KMS-11 (cell line): Measurements from ENCODE around the gene TMEM232.

Experiments used
- H2AFZ ChIP-seq: fragments of 200-600 bp; sonication (generic); 2 replicates; pipeline ENCODE4 v1.6.1; 2016; ENCODE audit warnings: antibody characterized with exemption, mixed run types, low read depth
- H3K27ac ChIP-seq: fragments of 200-600 bp; sonication (generic); 2 replicates; pipeline ENCODE4 v1.6.1; 2016; ENCODE audit warnings: mild to moderate bottlenecking, mixed run types
- H3K27me3 ChIP-seq: fragments of 200-600 bp; sonication (generic); 2 replicates; pipeline ENCODE4 v1.6.1; 2017; ENCODE audit warnings: mild to moderate bottlenecking, low read depth, mixed run types, moderate library complexity; ENCODE audit not compliant: insufficient read depth
- H3K36me3 ChIP-seq: fragments of 200-600 bp; sonication (generic); 2 replicates; pipeline ENCODE4 v1.6.1; 2017; ENCODE audit warnings: mild to moderate bottlenecking, mixed run types; ENCODE audit not compliant: insufficient read depth
- H3K4me1 ChIP-seq: fragments of 200-600 bp; sonication (generic); 2 replicates; pipeline ENCODE4 v1.6.1; 2016; ENCODE audit warnings: mild to moderate bottlenecking, low read depth, mixed run types; ENCODE audit not compliant: poor library complexity, severe bottlenecking
- H3K4me2 ChIP-seq: fragments of 200-600 bp; sonication (generic); 2 replicates; pipeline ENCODE4 v1.7.0; 2016; ENCODE audit warnings: mild to moderate bottlenecking, mixed run types
- H3K4me3 ChIP-seq: fragments of 200-600 bp; sonication (generic); IDR thresholded peaks from 2 replicates; pipeline ENCODE4 v1.6.1; 2017; ENCODE audit warnings: low read depth, low read length, mixed read lengths; ENCODE audit not compliant: insufficient read depth
- H3K79me2 ChIP-seq: fragments of 200-600 bp; sonication (generic); 2 replicates; pipeline ENCODE4 v1.6.1; 2016; ENCODE audit warnings: low read depth, mixed run types; ENCODE audit not compliant: insufficient read depth
- H3K9ac ChIP-seq: fragments of 200-600 bp; sonication (generic); 2 replicates; pipeline ENCODE4 v1.6.1; 2016; ENCODE audit warnings: mild to moderate bottlenecking, mixed run types
- H4K20me1 ChIP-seq: fragments of 200-600 bp; sonication (generic); 2 replicates; pipeline ENCODE4 v1.6.1; 2016; ENCODE audit warnings: mild to moderate bottlenecking, mixed run types; ENCODE audit not compliant: insufficient read depth
- TF ChIP-seq, protein P1 (sequence below): fragments of 200-600 bp; sonication (generic); conservative IDR thresholded peaks from 2 replicates; pipeline ENCODE4 v1.6.1; 2017; ENCODE audit warnings: low read depth, mild to moderate bottlenecking, antibody characterized with exemption, low read length, moderate library complexity, mixed read lengths

The TMEM232 gene

DNA sequence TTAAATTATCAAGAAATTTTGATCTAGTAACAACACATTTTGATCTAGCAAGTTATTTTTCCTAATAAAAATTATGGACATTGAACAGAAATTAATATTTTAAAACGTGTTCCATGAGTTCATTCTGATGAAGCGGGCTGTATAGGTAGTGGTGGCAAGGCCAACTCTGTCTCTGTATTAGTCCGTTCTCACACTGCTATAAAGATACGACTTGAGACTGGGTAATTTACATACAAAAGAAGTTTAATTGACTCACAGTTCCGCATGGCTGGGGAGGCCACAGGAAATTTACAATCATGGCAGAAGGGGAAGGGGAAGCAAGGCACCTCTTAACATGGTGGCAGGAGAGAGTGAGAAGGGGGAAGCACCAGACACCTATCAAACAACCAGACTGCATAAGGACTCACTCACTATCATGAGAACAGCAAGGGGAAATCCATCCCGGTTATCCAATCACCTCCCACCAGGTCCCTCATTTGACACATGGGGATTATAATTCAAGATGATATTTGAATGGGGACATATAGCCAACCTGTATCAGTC, 61.2 kb downstream of the TMEM232 start:
- no peak overlapping the region for H3K27ac ChIP-seq
- no peaks in the 10 kb centered on the region; the same call in 1 of the 2 replicates for H3K36me3 ChIP-seq
- no peaks in the 10 kb centered on the region for H4K20me1 ChIP-seq
- H3K4me1 ChIP-seq: no peaks in the 10 kb centered on the region
- no peaks in the 10 kb centered on the region for H3K27me3 ChIP-seq
- H3K79me2 ChIP-seq: no peaks in the 10 kb centered on the region
- H3K9ac ChIP-seq: no peak overlapping the region
- no peak overlapping the region for H3K4me2 ChIP-seq
- H2AFZ ChIP-seq: no peak overlapping the region
- H3K4me3 ChIP-seq: no peak overlapping the region
- TF ChIP-seq, protein P1, sequence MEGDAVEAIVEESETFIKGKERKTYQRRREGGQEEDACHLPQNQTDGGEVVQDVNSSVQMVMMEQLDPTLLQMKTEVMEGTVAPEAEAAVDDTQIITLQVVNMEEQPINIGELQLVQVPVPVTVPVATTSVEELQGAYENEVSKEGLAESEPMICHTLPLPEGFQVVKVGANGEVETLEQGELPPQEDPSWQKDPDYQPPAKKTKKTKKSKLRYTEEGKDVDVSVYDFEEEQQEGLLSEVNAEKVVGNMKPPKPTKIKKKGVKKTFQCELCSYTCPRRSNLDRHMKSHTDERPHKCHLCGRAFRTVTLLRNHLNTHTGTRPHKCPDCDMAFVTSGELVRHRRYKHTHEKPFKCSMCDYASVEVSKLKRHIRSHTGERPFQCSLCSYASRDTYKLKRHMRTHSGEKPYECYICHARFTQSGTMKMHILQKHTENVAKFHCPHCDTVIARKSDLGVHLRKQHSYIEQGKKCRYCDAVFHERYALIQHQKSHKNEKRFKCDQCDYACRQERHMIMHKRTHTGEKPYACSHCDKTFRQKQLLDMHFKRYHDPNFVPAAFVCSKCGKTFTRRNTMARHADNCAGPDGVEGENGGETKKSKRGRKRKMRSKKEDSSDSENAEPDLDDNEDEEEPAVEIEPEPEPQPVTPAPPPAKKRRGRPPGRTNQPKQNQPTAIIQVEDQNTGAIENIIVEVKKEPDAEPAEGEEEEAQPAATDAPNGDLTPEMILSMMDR: no peak

DNA sequence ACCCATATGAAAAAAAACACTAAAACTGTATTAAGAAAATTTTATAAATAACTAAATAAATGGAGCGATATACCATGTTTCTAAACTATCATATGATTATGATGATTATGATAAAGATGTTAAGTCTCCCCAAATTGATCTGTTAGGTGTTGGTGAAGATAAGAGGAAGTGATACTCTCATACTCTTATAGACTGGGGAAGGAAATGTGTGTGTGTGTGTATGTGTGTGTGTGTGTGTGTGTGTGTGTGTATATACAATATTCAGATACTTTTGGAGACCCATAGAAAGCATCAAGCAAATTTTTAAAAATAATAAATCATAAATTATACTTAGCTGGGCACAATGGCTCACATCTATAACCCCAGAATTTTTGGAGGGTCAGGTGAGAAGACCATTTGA, 62.9 kb downstream of the TMEM232 start:
- no peak overlapping the region for H3K4me3 ChIP-seq
- H4K20me1 ChIP-seq: no peaks in the 10 kb centered on the region
- H2AFZ ChIP-seq: no peak overlapping the region
- TF ChIP-seq, protein P1: no peak
- no peak overlapping the region for H3K9ac ChIP-seq
- H3K4me1 ChIP-seq: no peaks in the 10 kb centered on the region
- no peak overlapping the region for H3K27ac ChIP-seq
- no peaks in the 10 kb centered on the region for H3K79me2 ChIP-seq
- no peaks in the 10 kb centered on the region for H3K27me3 ChIP-seq
- no peaks in the 10 kb centered on the region; the same call in 1 of the 2 replicates for H3K36me3 ChIP-seq
- no peak overlapping the region for H3K4me2 ChIP-seq

DNA sequence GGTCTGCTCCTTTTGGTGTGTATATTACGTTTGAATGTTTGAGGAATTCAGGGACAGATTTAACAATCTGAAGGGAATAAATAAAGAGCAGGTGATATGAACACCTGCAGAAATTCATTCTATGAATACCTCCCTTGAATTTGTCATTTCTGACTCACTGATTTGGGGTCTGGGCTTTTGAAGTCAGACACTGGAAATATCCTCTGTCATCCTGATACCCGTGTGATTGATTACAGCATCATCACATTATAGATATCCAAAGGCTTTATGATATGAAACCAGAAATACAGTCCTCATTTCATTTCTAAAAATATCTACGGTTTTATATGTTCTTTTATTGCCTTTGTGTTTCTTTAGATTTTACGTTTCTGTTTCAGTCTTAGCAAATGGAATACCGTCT, 68.5 kb downstream of the TMEM232 start:
- Histone ChIP-seq H3K4me1 (no peaks in the 10 kb centered on the region), H4K20me1 (no peaks in the 10 kb centered on the region), H3K36me3 (no peaks in the 10 kb centered on the region), H3K79me2 (no peaks in the 10 kb centered on the region), H3K27me3 (no peaks in the 10 kb centered on the region), H3K4me3 (no peak overlapping the region), H3K27ac (no peak overlapping the region), H3K4me2 (no peak overlapping the region), H2AFZ (no peak overlapping the region), H3K9ac (no peak overlapping the region)
- TF ChIP-seq, protein P1: no peak

DNA sequence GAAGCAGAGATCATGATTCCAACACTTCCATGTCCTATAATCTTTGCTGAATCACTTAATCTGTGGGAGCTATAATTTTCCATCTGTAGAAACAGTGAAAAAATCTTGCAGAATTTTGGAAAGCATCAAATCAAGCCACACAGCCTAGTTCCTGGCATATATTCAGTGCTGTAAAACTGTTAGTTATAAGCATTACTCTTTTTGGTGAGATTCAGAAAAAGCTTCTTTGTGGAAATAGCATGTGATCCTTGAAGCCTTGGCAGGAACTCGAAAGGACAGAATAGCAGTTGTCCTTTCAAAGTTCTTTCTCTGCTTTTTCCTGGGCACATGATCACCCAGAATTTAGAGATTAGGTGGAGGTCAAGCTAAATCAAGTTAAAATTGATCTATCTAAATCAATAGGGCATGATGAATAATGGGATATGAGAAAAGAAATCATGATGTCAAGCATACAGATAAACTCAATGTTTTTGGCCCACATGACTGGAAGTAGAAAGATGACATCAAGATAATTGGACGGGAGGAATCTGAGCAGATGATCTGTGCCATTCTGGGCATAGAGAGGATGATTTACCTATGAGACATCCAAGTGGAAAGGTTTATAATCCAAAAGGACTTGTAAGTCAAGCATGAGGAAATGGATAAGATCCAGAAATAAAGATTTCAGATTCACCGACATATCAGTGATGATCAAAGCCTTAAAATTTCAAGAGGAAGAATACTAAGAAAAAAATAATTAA, 73.1 kb downstream of the TMEM232 start:
- no peaks in the 10 kb centered on the region for H3K36me3 ChIP-seq
- no peaks in the 10 kb centered on the region for H3K4me1 ChIP-seq
- no peak overlapping the region for H3K4me2 ChIP-seq
- no peak overlapping the region for H3K27ac ChIP-seq
- no peak overlapping the region for H2AFZ ChIP-seq
- no peaks in the 10 kb centered on the region for H3K27me3 ChIP-seq
- no peaks in the 10 kb centered on the region for H4K20me1 ChIP-seq
- H3K4me3 ChIP-seq: no peak overlapping the region
- H3K79me2 ChIP-seq: no peaks in the 10 kb centered on the region
- no peak overlapping the region for H3K9ac ChIP-seq
- TF ChIP-seq, protein P1: no peak
